ENCODE measurements around the gene GPATCH1. TPM values are rescaled to one million over a fixed set of nuclear protein-coding genes. Genes with fewer than 3 reads are reported as not detected.

GPATCH1 gene
- total and polyA plus RNA-seq, 2 of the 13 experiments (the other 11 are each of a cell fraction or from before 2014, with no cell fraction given) = 6.8 to 6.9 TPM

- no peak for TF ChIP-seq KIAA2018 (CRISPR knock-in tag; IDR thresholded peaks at IDR 0.05; ENCODE audit: borderline replicate concordance)
- TF ChIP-seq NFKBIZ (CRISPR knock-in tag; IDR thresholded peaks at IDR 0.05) = no peak
- peak; percentile 42; the same call in 1 of the 2 replicates for TF ChIP-seq ZNF792 (CRISPR knock-in tag; IDR thresholded peaks at IDR 0.05)
- no peak; the same call in none of the 2 replicates for TF ChIP-seq PATZ1 (CRISPR knock-in tag; IDR thresholded peaks at IDR 0.05)
- TF ChIP-seq DPF2 (CRISPR knock-in tag; IDR thresholded peaks at IDR 0.05; ENCODE audit: borderline replicate concordance, low read depth) = no peak
- TF ChIP-seq ESRRA (CRISPR knock-in tag; IDR thresholded peaks at IDR 0.05; ENCODE audit: low read depth) = no peak
- no peak; the same call in 1 of the 2 replicates for TF ChIP-seq HOXA5 (CRISPR knock-in tag; IDR thresholded peaks at IDR 0.05)
- no peak for TF ChIP-seq KLF13 (CRISPR knock-in tag; IDR thresholded peaks at IDR 0.05)
- TF ChIP-seq FOXO1 (CRISPR knock-in tag; IDR thresholded peaks at IDR 0.05) = no peak
- peak; percentile 34 for TF ChIP-seq PHF8 (CRISPR knock-in tag; IDR thresholded peaks at IDR 0.05)
- TF ChIP-seq AHDC1 (CRISPR knock-in tag; IDR thresholded peaks at IDR 0.05; ENCODE audit: borderline replicate concordance) = no peak
- no peak for TF ChIP-seq ELF3 (CRISPR knock-in tag; IDR thresholded peaks at IDR 0.05)
Observed at GRCh38 chr19:33064792-33065550, 16.0 kb upstream of the GPATCH1 start, which contains the start of gene RHPN2 (continued).
